Embryonic facial prominence (tissue), 1 donor: ENCODE data around the gene ANKUB1.
"Not testable (repeated sequence)": the region's sequence is repeated elsewhere in the genome, so short reads cannot be mapped to it uniquely, and the experiment has no call there.

Experiments
- DNase-seq: peaks from one replicate; pipeline ENCODE4 v3.0.0-alpha.2; 2016; ENCODE audit errors: extremely low spot score

Gene ANKUB1

GRCh38 chr3:149792452-149793270 lies at the start of gene ANKUB1:
Gene ANKUB1 (minus strand): TSS chr3:149792554. CDS start chr3:149792366, 188 bp downstream.
- DNase-seq: no peak

- DNase-seq: no peak
Observed at GRCh38 chr3:149839896-149840295, 47.5 kb upstream of the ANKUB1 start.

- not testable (repeated sequence) for DNase-seq
Observed at GRCh38 chr3:149839469-149839868, 47.1 kb upstream of the ANKUB1 start.

- not testable (repeated sequence) for DNase-seq
Observed at GRCh38 chr3:149838491-149838890, 46.1 kb upstream of the ANKUB1 start.

GRCh38 chr3:149833241-149833640 lies 40.9 kb upstream of the ANKUB1 start:
- DNase-seq: no peak

- DNase-seq: no peak
Observed at GRCh38 chr3:149832086-149832485, 39.7 kb upstream of the ANKUB1 start.

GRCh38 chr3:149831321-149831720 lies 39.0 kb upstream of the ANKUB1 start:
- DNase-seq: no peak

GRCh38 chr3:149830902-149831301 lies 38.5 kb upstream of the ANKUB1 start:
- no peak for DNase-seq

GRCh38 chr3:149829631-149830030 lies 37.3 kb upstream of the ANKUB1 start:
- DNase-seq: not testable (repeated sequence)

- no peak for DNase-seq
Observed at GRCh38 chr3:149828390-149828789, 36.0 kb upstream of the ANKUB1 start.

GRCh38 chr3:149826636-149827035 lies 34.3 kb upstream of the ANKUB1 start:
- no peak for DNase-seq

GRCh38 chr3:149820183-149820582 lies 27.8 kb upstream of the ANKUB1 start:
- no peak for DNase-seq

GRCh38 chr3:149819432-149819831 lies 27.1 kb upstream of the ANKUB1 start:
- DNase-seq: no peak

GRCh38 chr3:149816986-149817385 lies 24.6 kb upstream of the ANKUB1 start:
- DNase-seq: no peak

- no peak for DNase-seq
Observed at GRCh38 chr3:149816311-149816710, 24.0 kb upstream of the ANKUB1 start.

GRCh38 chr3:149815728-149816127 lies 23.4 kb upstream of the ANKUB1 start:
- DNase-seq: no peak

- no peak for DNase-seq
Observed at GRCh38 chr3:149815321-149815720, 23.0 kb upstream of the ANKUB1 start.

GRCh38 chr3:149813367-149814281 lies 21.3 kb upstream of the ANKUB1 start:
- no peak for DNase-seq

- peak; percentile 86 for DNase-seq
Observed at GRCh38 chr3:149812606-149813366, 20.4 kb upstream of the ANKUB1 start, which contains the start of gene RNF13. Gene RNF13 (plus strand): TSS chr3:149813215. CDS start chr3:149846027, 32,812 bp downstream.

GRCh38 chr3:149812165-149812605 lies 19.8 kb upstream of the ANKUB1 start:
- no peak for DNase-seq

- DNase-seq: no peak
Observed at GRCh38 chr3:149810846-149811245, 18.5 kb upstream of the ANKUB1 start.

- DNase-seq: no peak
Observed at GRCh38 chr3:149809699-149810098, 17.3 kb upstream of the ANKUB1 start.
